GM10847 (cell line): ENCODE results near the gene LY9.

ENCODE experiments used
- POLR2A ChIP-seq: IDR thresholded peaks from 2 replicates; pipeline ENCODE4 v1.6.1; 2011; ENCODE audit not compliant: insufficient read length; ENCODE audit errors: extremely low read depth

Gene LY9

DNA sequence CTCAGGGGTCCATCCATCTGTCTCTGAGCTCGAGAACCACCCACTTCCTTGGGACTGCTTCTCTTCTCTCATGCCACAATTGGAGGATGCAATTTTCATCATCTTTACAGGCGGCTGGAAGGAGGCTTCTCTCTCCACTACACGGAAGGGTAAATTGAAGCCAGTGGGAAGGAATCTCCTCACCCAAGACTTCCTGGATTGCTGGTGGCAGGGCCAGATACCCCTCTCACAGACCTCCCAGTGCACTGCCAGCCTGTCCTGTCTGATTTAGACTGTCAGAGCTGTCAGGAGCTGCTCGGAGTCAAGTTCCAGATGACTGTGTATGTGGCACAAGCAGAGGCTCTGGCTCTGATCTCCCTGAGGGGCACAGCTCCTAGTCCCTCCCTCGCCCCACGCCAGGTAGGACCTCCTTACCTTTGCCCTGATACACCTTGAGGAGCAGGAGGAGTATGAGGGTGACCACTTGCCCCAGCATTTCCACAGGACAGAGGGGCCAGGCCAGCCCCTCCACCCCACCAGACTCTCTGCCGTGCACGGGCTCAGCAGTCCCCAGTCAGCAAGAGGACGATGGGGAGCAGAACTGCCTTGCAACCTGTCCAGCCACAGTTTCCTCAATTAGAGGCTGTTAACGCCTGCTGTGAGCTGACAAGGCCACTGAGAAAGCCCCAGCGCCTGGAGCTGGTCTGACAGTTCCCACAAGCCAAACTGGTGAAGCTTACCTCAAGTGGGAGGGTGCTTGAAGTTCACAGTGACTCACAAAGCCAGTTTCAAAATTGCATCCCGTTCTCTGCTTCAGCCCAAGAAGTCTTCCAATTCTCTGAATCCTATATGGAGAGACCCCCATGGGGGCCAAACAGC, 66.5 kb downstream of the LY9 start, which contains the start of gene CD244:
Gene CD244 (minus strand): TSS at position 685 of the 858 bp plus-strand sequence. CDS start 210 bp downstream, at position 475.
- no peak for TF ChIP-seq POLR2A

DNA sequence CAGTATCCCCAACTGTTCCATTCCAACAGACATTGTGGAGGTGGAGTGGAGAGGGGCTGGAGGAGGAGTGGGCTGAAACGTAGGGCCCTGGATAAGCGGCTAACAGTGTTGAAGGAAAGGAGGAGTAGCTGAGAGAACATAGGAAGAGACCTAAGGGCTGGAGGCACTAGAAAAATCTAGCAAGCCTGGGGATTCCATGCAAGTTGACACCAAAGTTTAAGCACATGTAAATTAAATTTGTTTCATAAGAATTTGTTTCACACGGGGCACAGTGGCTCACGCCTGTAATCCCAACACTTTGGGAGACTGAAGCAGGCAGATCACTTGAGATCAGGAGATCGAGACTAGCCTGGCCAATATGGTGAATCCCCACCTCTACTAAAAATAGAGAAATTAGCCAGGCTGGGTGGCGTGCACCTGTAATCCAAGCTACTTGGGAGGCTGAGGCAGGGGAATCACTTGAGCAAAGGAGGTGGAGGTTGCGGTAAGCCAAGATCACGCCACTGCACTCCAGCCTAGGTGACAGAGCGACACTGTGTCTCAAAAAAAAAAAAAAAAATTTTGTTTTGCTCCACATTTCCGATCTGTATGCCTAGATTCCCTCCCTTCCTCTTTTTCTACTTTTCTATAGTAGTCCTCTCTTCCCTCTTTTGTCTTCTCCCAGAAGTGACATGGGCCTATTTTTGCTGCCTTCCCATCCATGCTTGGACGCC, 67.2 kb downstream of the LY9 start:
- no peak for TF ChIP-seq POLR2A

DNA sequence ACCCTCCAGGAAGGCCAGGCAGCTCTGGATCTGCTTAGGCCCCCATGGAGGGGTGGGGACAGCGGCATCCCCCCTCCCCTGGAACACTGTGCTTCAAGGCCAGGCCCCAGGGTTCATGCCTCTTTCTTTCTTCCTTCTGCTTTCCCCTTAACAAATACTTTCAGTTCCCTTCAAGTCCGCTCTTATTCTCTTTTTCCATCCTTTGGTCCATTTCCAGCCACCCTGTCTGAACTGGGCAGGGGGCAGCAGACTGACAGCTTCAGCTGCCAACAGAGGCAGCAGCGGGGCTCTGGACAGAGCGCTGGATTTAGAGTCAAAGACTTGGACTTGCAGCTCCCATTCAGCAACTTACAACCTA, 67.8 kb downstream of the LY9 start:
- no peak for TF ChIP-seq POLR2A

DNA sequence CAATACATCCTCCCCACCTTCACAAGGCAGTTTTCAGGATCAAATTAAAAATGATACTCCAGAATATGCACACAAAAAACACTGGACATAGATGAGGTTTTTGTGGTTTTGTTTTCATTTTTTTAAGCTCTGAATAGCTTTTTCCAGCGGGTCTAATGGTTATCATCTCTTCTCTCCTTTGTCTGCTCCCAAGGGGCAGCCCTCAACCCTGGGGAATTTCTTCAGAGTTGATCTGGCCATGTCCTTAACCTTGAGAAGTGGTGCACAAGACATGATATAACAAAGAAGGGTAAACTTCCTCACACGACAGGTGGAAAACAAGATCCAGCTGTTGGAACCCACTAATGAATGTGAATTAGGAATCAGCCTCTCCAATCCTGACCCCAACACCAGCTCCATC, 68.2 kb downstream of the LY9 start:
- TF ChIP-seq POLR2A: no peak

DNA sequence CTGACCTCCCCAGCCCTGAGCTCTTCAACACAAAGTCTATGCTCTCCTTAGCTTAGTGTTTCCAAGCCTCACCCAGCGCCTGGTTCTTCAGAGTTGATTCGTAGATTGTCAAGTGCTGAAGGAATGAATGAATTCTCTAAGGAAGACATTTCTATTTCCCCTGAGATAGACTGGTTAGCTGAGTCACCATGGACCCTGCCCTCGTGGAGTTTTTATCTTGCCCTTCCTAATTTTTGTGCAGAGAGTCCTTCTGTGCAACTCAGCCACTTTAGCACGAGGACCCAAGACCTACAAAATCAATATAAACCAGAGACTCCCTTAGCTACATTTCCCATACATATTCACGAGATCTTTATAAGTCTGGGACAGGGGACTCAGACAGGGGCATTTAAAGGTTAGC, 69.4 kb downstream of the LY9 start:
- no peak for TF ChIP-seq POLR2A

DNA sequence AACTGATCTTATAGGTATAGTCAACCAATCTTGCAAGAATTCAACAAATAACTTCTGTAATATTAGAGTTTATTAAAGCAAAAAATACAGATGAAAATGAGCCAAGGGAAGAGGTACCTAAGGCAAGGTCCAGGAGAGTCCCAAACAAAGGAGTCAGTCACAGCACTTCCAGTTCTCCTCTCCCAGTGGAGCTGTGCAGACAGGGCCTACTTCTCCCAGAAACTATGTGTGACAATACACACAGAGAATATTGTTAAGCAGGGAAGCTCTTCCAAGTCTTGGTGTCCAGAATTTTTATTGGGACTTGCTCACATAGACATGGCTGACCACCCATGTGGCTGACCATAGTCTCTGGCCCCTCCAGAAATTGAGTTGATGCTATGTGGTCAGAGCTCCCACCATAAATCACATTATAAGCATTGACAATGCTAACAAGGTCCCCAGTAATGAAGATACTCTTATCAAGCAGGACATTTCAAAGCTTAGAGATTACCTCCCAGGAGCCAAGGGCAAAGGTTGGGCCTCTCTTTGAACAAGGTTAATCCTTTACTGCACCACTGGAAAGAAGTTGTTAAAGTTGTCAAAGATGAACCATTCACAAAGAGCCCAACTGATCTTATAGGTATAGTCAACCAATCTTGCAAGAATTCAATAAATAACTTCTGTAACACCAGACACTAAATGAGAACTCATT, 70.2 kb downstream of the LY9 start:
- TF ChIP-seq POLR2A: no peak

DNA sequence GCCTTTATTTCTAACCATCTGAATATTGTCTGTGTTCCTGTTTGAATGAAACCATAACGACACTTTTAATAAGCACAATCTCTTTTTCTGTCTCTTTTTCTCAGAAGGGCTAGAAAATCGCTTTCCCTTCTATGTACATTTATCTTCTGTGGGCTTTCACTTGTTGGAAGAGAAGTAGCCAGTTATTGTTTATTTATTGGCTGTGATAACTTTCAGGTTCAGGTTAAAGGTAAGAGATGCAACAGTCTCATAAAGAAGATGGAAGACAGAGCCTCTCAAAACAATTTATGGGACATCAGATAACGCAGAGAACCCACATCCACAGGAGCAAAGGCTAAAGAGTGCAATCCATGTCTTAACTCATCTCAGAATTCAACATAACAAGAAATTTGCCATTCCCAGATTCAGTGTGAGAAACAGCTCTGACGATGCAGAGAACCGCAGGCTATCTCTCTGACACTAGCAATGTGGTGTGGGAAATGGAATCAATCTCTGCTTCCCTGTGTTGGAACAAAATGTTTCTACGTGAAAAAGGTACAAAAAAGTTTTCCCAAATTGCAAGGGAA, 70.8 kb downstream of the LY9 start:
- TF ChIP-seq POLR2A: no peak

DNA sequence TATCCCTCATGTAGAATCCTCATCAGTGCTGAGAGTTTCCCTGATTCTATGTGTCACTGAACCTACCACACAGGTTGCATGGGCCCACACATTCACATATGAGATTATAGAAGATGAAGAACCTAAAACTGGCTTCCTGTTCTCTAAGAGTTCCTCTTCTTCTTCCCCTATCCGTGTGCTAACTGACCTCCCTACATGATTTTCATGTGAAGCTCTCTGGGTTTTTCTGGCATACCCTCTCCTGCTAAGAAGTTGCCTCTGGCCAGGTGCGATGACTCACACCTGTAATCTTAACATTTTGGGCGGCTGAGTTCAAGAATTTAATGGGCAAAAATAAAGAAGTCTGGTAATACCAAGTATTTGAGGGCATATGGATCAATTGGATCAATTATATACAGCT, 72.2 kb downstream of the LY9 start:
- no peak for TF ChIP-seq POLR2A

DNA sequence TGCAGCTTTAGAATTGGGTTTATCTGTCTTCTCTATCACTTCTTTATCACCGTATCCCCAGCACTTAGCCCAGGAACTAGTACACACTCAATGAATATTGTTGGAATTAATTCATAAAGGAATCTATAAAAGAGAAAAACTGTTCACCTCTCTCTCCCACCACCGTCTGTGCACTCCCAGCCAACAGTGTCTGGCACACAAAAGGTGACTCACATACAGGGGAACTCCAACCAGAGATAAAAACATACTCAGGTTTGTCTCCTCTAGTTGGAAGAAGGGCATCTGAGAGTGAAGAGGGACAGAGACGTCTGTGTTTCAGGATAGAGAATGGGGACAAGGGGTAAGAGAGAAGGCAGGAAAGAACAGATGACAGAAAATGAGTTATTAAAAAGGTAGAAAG, 79.0 kb downstream of the LY9 start:
- no peak for TF ChIP-seq POLR2A

DNA sequence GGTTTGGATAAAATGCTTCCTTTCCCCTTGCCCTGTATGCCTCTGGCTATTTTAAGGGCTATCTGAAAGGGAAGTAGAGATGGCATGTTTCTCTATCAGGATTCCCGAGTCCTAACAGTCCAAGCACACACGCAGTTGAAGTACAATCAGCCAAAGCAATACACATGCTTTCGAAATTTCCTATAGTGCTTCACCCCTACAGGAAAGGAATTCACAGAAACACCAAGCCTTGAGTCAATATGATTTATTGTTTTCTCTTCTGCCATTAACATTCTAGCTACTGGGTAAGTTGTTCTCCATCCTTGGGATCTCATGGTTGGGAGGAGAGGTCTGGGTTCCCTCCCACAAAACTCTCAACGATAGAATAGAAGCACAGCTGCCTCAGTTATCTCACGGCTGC, 80.3 kb downstream of the LY9 start:
- TF ChIP-seq POLR2A: no peak

DNA sequence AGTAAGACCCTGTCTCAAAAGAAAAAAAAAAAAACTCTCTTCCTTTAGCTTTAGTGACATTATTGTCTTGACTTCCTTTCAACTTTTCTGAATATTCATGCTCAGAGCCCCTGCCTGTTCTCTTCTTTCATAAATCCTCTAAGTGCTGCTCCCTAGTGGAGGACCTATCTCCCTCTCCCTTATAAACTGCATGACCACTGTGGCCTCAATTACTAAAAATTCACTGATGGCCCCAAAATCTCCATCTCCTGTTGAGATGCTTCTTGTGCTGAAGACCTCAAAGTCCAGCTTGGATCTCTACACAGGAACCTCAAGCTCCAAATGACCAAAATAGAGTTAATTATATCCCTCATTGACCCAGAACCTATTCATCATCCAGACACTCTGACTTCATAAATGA, 81.2 kb downstream of the LY9 start:
- TF ChIP-seq POLR2A: no peak
